SK-N-SH treated with all-trans-retinoic acid at 6 μM for 48 hours (cell line): Measurements from ENCODE around the gene PXT1.

Source experiments
- ATAC-seq: fragments of 200-7000 bp; cut with Tn5 transposase; 3 replicates; pipeline ENCODE4 v1.9.1; 2020; ENCODE audit warnings: mild to moderate bottlenecking, moderate library complexity
- BACH2 ChIP-seq: fragments of 250-450 bp; sonication (Bioruptor Pico); IDR thresholded peaks from 2 replicates; pipeline ENCODE4 v1.9.0; 2021; ENCODE audit warnings: mild to moderate bottlenecking, borderline replicate concordance
- CSDC2 ChIP-seq: fragments of 250-450 bp; sonication (Bioruptor Pico); IDR thresholded peaks from 2 replicates; pipeline ENCODE4 v1.5.0; 2020; ENCODE audit warnings: mild to moderate bottlenecking, moderate library complexity
- ESRRG ChIP-seq: fragments of 250-450 bp; sonication (Bioruptor Pico); IDR thresholded peaks from 2 replicates; pipeline ENCODE4 v1.6.1; 2021; ENCODE audit warnings: mild to moderate bottlenecking
- GLIS3 ChIP-seq: fragments of 250-450 bp; sonication (Bioruptor Pico); IDR thresholded peaks from 2 replicates; pipeline ENCODE4 v1.5.0; 2020; ENCODE audit warnings: mild to moderate bottlenecking, moderate library complexity
- ISL1 ChIP-seq: fragments of 250-450 bp; sonication (Bioruptor Pico); IDR thresholded peaks from 2 replicates; pipeline ENCODE4 v2.1.2; 2022; ENCODE audit warnings: mild to moderate bottlenecking, moderate library complexity
- OSR1 ChIP-seq: fragments of 250-450 bp; sonication (Bioruptor Pico); IDR thresholded peaks from 2 replicates; pipeline ENCODE4 v1.8.0; 2022; ENCODE audit warnings: moderate library complexity, mild to moderate bottlenecking, inconsistent platforms
- POU6F1 ChIP-seq: fragments of 250-450 bp; sonication (Bioruptor Pico); IDR thresholded peaks from 2 replicates; pipeline ENCODE4 v1.8.0; 2021; ENCODE audit warnings: low read depth, mild to moderate bottlenecking, moderate library complexity, borderline replicate concordance
- PPARA ChIP-seq: fragments of 250-450 bp; sonication (Bioruptor Pico); IDR thresholded peaks from 2 replicates; pipeline ENCODE4 v1.5.0; 2020; ENCODE audit warnings: mild to moderate bottlenecking, borderline replicate concordance
- RARB ChIP-seq: fragments of 250-450 bp; sonication (Bioruptor Pico); IDR thresholded peaks from 2 replicates; pipeline ENCODE4 v1.8.0; 2021; ENCODE audit warnings: mild to moderate bottlenecking, moderate library complexity
- SNAI2 ChIP-seq: fragments of 250-450 bp; sonication (Bioruptor Pico); IDR thresholded peaks from 2 replicates; pipeline ENCODE4 v1.5.0; 2020; ENCODE audit warnings: mild to moderate bottlenecking, moderate library complexity
- TCF4 ChIP-seq: fragments of 250-450 bp; sonication (Bioruptor Pico); IDR thresholded peaks from 2 replicates; pipeline ENCODE4 v1.8.0; 2021; ENCODE audit warnings: mild to moderate bottlenecking, moderate library complexity, borderline replicate concordance
- TOX ChIP-seq: fragments of 250-450 bp; sonication (Bioruptor Pico); IDR thresholded peaks from 2 replicates; pipeline ENCODE4 v1.8.0; 2021; ENCODE audit warnings: mild to moderate bottlenecking, moderate library complexity, borderline replicate concordance
- TSHZ2 ChIP-seq: fragments of 250-450 bp; sonication (Bioruptor Pico); IDR thresholded peaks from 2 replicates; pipeline ENCODE4 v1.5.0; 2020; ENCODE audit warnings: mild to moderate bottlenecking, moderate library complexity
- ZC3H10 ChIP-seq: fragments of 250-450 bp; sonication (Bioruptor Pico); IDR thresholded peaks from 2 replicates; pipeline ENCODE4 v1.5.1; 2021; ENCODE audit warnings: mild to moderate bottlenecking, moderate library complexity
- ZFP3 ChIP-seq: fragments of 250-450 bp; sonication (Bioruptor Pico); IDR thresholded peaks from 2 replicates; pipeline ENCODE4 v1.5.0; 2020; ENCODE audit warnings: mild to moderate bottlenecking, moderate library complexity
- ZFP30 ChIP-seq: fragments of 450-650 bp; formaldehyde crosslinking; IDR thresholded peaks from 2 replicates; pipeline ENCODE4 v1.5.0; 2022; ENCODE audit warnings: mild to moderate bottlenecking, moderate library complexity
- ZNF565 ChIP-seq: fragments of 450-650 bp; formaldehyde crosslinking; conservative IDR thresholded peaks from 2 replicates; pipeline ENCODE4 v1.5.0; 2020; ENCODE audit warnings: low read depth, mild to moderate bottlenecking, moderate library complexity
- ZNF70 ChIP-seq: fragments of 450-650 bp; formaldehyde crosslinking; IDR thresholded peaks from 2 replicates; pipeline ENCODE4 v1.5.0; 2020; ENCODE audit warnings: mild to moderate bottlenecking, moderate library complexity
- ZNF8 ChIP-seq: fragments of 450-650 bp; formaldehyde crosslinking; IDR thresholded peaks from 2 replicates; pipeline ENCODE4 v1.5.0; 2020; ENCODE audit warnings: mild to moderate bottlenecking, moderate library complexity
- TF ChIP-seq, protein P1 (sequence below): fragments of 250-450 bp; sonication (Bioruptor Pico); IDR thresholded peaks from 2 replicates; pipeline ENCODE4 v1.5.1; 2020; ENCODE audit warnings: low read depth, mild to moderate bottlenecking, moderate library complexity
- TF ChIP-seq, protein P2 (sequence below): fragments of 250-450 bp; sonication (Bioruptor Pico); IDR thresholded peaks from 2 replicates; pipeline ENCODE4 v1.8.0; 2020; ENCODE audit warnings: mild to moderate bottlenecking, moderate library complexity, borderline replicate concordance

The PXT1 gene

GRCh38 chr6:36378243-36378920, 64.3 kb downstream of the PXT1 start:
- no peak for ATAC-seq
- TF ChIP-seq OSR1 (CRISPR knock-in tag) (no peak), ESRRG (CRISPR knock-in tag) (no peak), POU6F1 (CRISPR knock-in tag) (no peak), ZFP3 (CRISPR knock-in tag) (no peak), BACH2 (no peak), GLIS3 (CRISPR knock-in tag) (no peak), RARB (CRISPR knock-in tag) (no peak), ZNF70 (CRISPR knock-in tag) (no peak), ZC3H10 (CRISPR knock-in tag) (no peak), ZNF565 (CRISPR knock-in tag) (no peak), ZFP30 (CRISPR knock-in tag) (no peak)

GRCh38 chr6:36377594-36377993, 65.1 kb downstream of the PXT1 start:
- TF ChIP-seq TSHZ2 (CRISPR knock-in tag), result no peak
- TF ChIP-seq ZC3H10 (CRISPR knock-in tag), result no peak
- no peak for TF ChIP-seq ZNF565 (CRISPR knock-in tag)
- no peak for TF ChIP-seq RARB (CRISPR knock-in tag)
- TF ChIP-seq ISL1 (CRISPR knock-in tag), result no peak
- no peak for TF ChIP-seq ZFP30 (CRISPR knock-in tag)
- TF ChIP-seq CSDC2 (CRISPR knock-in tag), result no peak
- TF ChIP-seq, protein P1, sequence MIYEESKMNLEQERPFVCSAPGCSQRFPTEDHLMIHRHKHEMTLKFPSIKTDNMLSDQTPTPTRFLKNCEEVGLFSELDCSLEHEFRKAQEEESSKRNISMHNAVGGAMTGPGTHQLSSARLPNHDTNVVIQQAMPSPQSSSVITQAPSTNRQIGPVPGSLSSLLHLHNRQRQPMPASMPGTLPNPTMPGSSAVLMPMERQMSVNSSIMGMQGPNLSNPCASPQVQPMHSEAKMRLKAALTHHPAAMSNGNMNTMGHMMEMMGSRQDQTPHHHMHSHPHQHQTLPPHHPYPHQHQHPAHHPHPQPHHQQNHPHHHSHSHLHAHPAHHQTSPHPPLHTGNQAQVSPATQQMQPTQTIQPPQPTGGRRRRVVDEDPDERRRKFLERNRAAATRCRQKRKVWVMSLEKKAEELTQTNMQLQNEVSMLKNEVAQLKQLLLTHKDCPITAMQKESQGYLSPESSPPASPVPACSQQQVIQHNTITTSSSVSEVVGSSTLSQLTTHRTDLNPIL (CRISPR knock-in tag), result no peak
- TF ChIP-seq ZFP3 (CRISPR knock-in tag), result no peak
- TF ChIP-seq ESRRG (CRISPR knock-in tag), result no peak
- no peak for TF ChIP-seq BACH2
- TF ChIP-seq TCF4 (CRISPR knock-in tag), result no peak
- ATAC-seq, result no peak

GRCh38 chr6:36376742-36377141, 65.9 kb downstream of the PXT1 start:
- no peak for ATAC-seq
- TF ChIP-seq ZC3H10 (CRISPR knock-in tag), result no peak
- TF ChIP-seq ZNF70 (CRISPR knock-in tag), result no peak
- no peak for TF ChIP-seq CSDC2 (CRISPR knock-in tag)
- no peak for TF ChIP-seq ZFP3 (CRISPR knock-in tag)
- no peak for TF ChIP-seq ZNF8
- TF ChIP-seq ISL1 (CRISPR knock-in tag), result no peak
- TF ChIP-seq, all 23 proteins: peak for 0

- no peak for ATAC-seq
- TF ChIP-seq TCF4 (CRISPR knock-in tag) (no peak), ZNF8 (no peak), RARB (CRISPR knock-in tag) (no peak), TOX (CRISPR knock-in tag) (no peak), ZC3H10 (CRISPR knock-in tag) (no peak), ESRRG (CRISPR knock-in tag) (no peak), PPARA (CRISPR knock-in tag) (no peak), POU6F1 (CRISPR knock-in tag) (no peak), ISL1 (CRISPR knock-in tag) (no peak), SNAI2 (no peak), ZFP30 (CRISPR knock-in tag) (no peak), ZFP3 (CRISPR knock-in tag) (no peak), BACH2 (no peak)
- TF ChIP-seq, protein P2, sequence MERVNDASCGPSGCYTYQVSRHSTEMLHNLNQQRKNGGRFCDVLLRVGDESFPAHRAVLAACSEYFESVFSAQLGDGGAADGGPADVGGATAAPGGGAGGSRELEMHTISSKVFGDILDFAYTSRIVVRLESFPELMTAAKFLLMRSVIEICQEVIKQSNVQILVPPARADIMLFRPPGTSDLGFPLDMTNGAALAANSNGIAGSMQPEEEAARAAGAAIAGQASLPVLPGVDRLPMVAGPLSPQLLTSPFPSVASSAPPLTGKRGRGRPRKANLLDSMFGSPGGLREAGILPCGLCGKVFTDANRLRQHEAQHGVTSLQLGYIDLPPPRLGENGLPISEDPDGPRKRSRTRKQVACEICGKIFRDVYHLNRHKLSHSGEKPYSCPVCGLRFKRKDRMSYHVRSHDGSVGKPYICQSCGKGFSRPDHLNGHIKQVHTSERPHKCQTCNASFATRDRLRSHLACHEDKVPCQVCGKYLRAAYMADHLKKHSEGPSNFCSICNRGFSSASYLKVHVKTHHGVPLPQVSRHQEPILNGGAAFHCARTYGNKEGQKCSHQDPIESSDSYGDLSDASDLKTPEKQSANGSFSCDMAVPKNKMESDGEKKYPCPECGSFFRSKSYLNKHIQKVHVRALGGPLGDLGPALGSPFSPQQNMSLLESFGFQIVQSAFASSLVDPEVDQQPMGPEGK, result no peak
Measured at GRCh38 chr6:36376183-36376582, 66.5 kb downstream of the PXT1 start.
